Measurements from ENCODE around the gene DAW1.
"Not testable (repeated sequence)": the region's sequence is repeated elsewhere in the genome, so short reads cannot be mapped to it uniquely, and the experiment has no call there.

Gene DAW1

DNA sequence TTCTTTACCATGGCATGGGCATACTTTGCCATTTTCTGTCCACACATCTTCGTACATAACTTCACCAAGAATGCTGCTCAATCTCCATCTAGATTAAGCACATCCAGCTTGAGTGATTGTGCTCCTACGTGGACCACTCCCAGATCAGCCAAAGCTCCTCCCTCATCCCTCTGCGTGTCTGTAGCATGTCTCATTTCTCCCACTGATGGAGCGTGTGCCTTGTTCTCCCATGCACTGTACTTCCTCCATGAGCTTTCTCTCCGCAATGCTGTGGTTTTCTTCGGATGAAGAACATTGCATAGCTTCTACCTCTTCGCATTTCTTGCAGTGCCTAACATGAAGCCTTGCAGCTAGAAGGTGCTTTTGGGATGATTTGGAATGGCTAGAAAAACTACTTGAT is 44.3 kb upstream of the DAW1 start:
- ChIA-PET POLR2A (ENCODE audit: low non-redundant PET) (no interaction called here), CTCF (no interaction called here)
- DNase-seq (ENCODE audit: low spot score) = no peak
- no peak for TF ChIP-seq CTCF (conservative IDR thresholded peaks at IDR 0.05; ENCODE audit: low read depth)
- peak overlapping the region; percentile 86 for H3K27ac ChIP-seq

DNA sequence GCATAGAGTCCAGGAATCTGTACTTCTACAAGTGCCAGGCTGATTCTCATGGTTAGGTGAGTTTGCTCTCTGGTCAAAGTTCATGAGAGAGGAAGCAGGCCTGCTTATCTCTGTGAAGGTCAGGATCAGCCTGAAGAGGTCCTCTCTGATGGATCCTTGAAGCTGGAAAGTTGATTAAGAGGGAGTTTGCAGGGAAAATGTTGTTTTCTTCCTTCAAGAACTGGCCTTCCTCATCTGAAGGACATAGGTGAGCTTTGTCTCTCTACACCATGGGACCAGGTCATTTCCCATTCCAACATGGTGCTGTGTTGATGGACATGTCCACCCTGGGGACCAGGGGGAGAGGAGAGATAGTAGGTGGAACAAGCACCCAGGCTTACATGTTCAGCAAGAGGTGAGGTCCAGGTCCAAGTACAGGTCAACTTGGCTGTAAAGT is 42.9 kb upstream of the DAW1 start:
- no peak for DNase-seq (ENCODE audit: low spot score)
- POLR2A ChIA-PET (ENCODE audit: low non-redundant PET) = no interaction called here
- CTCF ChIA-PET = interaction anchor here (0.6 kb wide), 1 partner anchor 170 kb away, joined by 5 read pairs; no protein-coding TSS in a partner anchor
- no peak overlapping the region for H3K27ac ChIP-seq
- TF ChIP-seq CTCF (conservative IDR thresholded peaks at IDR 0.05; ENCODE audit: low read depth) = no peak

- ChIA-PET POLR2A (ENCODE audit: low non-redundant PET) (no interaction called here), CTCF (no interaction called here)
- no peak for TF ChIP-seq CTCF (conservative IDR thresholded peaks at IDR 0.05; ENCODE audit: low read depth)
- no peak for DNase-seq (ENCODE audit: low spot score)
- no peak overlapping the region for H3K27ac ChIP-seq
Measured at GRCh38 chr2:227829337-227829736, 42.1 kb upstream of the DAW1 start.

DNA sequence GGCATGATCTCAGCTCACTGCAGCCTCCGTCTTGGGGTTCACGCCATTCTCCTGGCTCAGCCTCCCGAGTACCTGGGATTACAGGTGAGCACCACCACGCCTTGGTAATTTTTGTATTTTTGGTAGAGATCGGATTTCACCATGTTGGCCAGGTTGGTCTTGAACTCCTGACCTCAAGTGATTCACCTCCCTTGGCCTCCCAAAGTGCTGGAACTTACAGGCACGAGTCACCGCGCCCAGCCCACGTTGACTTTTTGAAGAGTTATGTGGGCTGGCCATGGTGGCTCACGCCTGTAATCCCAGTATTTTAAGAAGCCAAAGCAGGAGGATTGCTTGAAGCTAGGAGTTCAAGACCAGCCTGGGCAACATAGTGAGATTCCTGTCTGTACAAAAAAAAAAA is 37.0 kb upstream of the DAW1 start:
- ChIA-PET CTCF (interaction anchor here (0.6 kb wide), 1 partner anchor 69 kb away, joined by 3 read pairs; no protein-coding TSS in a partner anchor), POLR2A (ENCODE audit: low non-redundant PET) (no interaction called here)
- DNase-seq (ENCODE audit: low spot score) = no peak
- no peak overlapping the region for H3K27ac ChIP-seq
- TF ChIP-seq CTCF (conservative IDR thresholded peaks at IDR 0.05; ENCODE audit: low read depth) = no peak

DNA sequence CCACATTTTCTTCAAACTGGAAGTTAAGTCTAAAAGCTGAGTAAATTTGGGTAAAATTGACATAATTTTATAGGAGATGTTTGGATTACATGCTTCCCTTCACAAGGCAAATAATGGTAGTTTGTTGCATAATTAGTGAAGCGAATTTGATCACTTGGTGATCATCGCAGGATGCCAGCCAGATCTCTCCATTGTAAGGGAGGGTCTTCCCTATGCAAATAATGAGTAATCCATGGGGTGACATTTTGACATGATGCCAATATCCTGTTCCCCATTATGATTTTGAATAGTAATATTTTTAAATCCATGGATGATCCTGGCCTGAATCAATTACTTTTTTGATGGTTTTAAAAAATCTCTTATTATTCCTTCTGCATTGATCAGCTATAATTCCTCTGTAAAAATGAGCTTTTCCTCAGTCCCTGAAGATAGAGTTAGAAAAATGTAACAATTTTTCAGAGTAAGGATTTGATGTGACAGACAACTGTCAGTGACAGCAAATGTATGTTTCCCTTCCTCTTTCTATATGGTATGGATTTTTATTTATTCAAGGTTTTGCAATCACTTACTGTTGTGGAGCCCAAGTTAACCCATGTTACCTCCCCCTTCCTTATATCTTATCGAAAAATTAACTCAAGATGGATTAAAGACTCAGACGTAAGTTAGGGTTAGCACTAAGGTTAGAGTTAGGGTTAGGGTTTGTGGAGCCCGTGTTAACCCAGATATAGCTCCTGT is 36.3 kb upstream of the DAW1 start:
- TF ChIP-seq CTCF (conservative IDR thresholded peaks at IDR 0.05; ENCODE audit: low read depth) = no peak
- H3K27ac ChIP-seq = no peak overlapping the region
- ChIA-PET POLR2A (ENCODE audit: low non-redundant PET) (no interaction called here), CTCF (no interaction called here)
- DNase-seq (ENCODE audit: low spot score) = no peak

GRCh38 chr2:227839339-227840129 is 31.9 kb upstream of the DAW1 start:
- POLR2A ChIA-PET (ENCODE audit: low non-redundant PET) = not testable (repeated sequence)

DNA sequence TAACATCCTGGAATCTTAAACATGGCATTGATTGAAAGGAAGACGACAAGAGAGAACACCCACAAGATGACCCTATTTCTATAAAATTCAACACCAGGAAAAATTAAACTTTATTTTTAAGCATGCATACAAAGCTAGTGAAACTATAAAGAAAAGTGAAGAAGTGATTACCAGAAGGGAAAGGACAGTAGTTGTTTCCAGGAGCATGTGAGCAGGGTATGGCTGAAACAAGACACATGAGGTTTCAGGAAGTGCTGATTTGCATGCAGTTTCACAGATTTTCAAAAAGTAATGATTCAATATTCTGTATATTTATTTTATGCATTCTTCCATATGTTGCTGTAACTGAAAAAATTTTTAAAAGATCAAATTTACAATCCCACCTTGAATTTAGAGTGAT is 24.6 kb upstream of the DAW1 start:
- ChIA-PET CTCF (no interaction called here), POLR2A (ENCODE audit: low non-redundant PET) (no interaction called here)
- H3K27ac ChIP-seq = no peak overlapping the region
- no peak for TF ChIP-seq CTCF (conservative IDR thresholded peaks at IDR 0.05; ENCODE audit: low read depth)
- no peak for DNase-seq (ENCODE audit: low spot score)

More at GRCh38 chr2:227839339-227840129, 31.9 kb upstream of the DAW1 start:
- H3K27ac ChIP-seq = peak overlapping the region; percentile 47
- peak; percentile 23 for DNase-seq (ENCODE audit: low spot score)
- CTCF ChIA-PET = not testable (repeated sequence)

Measured in RWPE1 (cell line).